Measurements from ENCODE around the gene TMEM108.
A peak's percentile ranks its signal among the peaks of the same experiment; 100 is the strongest.

Gene TMEM108

DNA sequence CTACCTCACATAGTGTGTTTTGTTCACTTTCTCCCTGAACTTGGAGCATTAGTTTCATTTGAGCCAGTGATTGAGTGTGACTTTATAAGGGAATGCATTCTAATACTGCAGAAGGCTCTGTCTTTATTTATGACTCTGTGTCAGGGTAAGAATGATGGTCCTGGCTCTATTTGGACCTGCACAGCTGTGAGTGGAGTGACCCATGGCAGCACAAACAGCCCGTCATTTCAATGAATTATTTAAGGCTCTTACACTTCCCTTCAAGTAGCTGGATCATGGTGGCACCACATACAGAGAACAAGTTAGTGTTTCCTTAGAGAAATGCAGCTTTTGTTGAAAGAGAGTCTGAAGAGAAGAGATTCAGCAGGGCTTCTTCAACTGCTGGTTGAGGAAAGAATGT lies 16.4 kb downstream of the TMEM108 start:
- no peak for DNase-seq (ENCODE audit: low spot score)

DNA sequence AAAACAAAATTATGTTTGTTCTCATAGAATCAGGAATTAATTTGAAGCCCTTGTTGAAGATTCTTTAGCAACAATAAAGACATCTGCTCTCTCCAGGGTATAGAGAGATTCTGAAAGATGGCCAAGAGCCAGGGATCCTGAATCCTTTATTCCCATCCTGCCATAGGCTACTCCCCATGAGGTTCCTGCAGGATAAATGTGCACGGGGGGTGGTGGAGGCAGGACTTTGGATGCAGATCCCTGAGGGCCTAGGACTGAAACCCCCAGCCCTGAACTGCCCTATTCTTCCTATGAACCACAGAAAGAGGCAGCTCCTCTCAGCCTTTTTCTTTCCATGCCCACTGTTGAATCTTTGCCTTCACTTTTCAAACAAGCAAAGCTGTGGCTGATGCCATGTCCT lies 17.1 kb downstream of the TMEM108 start:
- no peak for DNase-seq (ENCODE audit: low spot score)

DNA sequence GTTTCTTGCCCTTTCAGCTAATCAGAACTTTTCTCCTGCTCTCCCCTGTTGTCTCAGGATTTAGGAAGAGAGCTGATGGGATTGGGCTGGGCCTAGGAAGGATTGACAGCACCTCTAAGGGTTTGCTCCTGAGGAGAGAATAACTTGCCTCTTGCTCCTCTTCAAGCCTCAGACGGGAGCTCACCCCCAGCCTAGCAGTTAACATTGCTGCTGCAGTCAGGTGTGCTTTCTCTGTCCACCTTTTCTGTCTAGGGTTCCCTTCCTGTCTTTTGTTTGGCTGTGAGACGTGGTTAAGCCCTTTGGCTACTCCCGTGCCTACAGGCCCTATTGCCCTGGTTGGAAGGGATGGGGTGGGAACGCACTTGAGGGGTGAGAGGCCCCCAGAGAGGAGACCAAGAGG lies 20.1 kb downstream of the TMEM108 start:
- DNase-seq (ENCODE audit: low spot score) = no peak

- DNase-seq (ENCODE audit: low spot score) = no peak
These were observed 20.6 kb downstream of the TMEM108 start for GRCh38 chr3:133058831-133059230.

DNA sequence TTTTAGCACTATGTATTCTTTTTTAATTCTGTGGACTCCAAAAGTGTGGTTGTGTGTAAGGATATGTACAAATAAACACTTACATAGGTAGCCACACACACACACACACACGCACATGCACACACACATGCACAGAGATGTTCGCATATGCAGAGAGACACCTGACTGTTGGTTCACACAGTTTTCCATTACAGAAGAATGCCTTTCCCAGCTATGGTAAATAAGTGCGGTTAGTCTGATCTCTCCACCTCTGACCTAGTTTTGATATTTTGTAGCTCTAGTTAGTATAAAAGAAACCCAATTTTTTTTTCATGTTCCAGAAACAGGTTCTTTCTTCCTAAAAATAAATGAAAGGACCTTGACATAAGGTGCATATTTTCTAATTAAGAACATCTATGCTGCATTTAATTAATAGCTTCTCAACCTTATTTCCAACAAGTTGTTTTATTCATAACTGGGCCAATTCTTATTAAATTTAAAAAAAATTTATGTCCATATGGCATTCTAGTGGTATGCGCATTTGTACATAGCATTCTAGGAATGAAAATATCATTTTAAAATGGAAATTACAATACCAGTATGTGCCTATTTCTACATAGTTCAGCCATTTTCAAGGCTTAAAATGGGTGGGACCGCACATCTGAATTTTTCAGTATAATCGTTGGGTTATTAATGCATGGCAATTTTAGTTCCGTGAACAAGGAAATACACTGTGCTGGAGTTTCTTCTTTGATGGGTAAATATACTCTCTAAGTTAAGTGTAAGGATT lies 27.2 kb downstream of the TMEM108 start:
- DNase-seq (ENCODE audit: low spot score) = no peak

GRCh38 chr3:133066026-133066425 lies 27.8 kb downstream of the TMEM108 start:
- DNase-seq (ENCODE audit: low spot score) = no peak

- DNase-seq (ENCODE audit: low spot score) = no peak
These were observed 31.5 kb downstream of the TMEM108 start for GRCh38 chr3:133069556-133070286.

- DNase-seq (ENCODE audit: low spot score) = no peak
These were observed 36.8 kb downstream of the TMEM108 start for GRCh38 chr3:133074977-133075376.

DNA sequence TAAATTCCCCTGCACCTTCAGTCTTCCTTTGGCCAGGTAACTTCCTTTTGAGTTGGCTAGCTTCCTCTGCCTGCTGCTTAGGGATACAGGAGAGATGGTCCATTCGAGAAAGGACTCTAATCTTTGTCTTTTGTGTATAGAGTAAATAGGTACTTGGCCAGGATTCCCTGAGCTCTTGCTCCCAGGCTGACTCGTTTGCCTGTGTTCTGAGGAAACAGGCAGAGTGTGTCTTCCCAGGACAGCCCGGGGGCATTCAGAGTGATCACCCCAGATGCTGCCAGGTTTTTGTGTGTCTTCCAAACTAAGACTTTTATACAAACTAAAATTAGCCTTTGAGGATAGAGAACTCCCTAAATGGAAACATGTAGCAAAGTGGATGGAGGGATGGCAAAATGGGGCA lies 39.5 kb downstream of the TMEM108 start:
- no peak for DNase-seq (ENCODE audit: low spot score)

- no peak for DNase-seq (ENCODE audit: low spot score)
These were observed 41.4 kb downstream of the TMEM108 start for GRCh38 chr3:133079621-133080020.

DNA sequence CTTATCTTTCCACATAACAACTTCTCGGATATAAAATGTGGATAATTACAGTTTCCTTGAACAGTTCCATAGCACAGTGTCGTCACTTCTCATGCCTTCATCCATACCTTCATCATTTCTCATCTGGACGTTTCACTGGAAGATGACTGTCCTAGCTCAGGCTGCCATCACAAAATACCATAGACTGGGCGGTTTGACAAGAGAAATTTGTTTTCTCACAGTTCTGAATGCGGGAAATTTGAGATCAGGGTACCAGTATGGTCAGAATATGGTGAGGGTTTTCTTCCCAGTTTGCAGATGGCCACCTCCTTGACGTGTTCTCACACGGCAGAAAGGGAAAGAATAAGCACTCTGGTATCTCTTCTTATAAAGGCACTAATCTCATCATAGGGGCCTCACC lies 42.8 kb downstream of the TMEM108 start:
- DNase-seq (ENCODE audit: low spot score) = no peak

- DNase-seq (ENCODE audit: low spot score) = no peak
These were observed 45.2 kb downstream of the TMEM108 start for GRCh38 chr3:133083395-133083794.

DNA sequence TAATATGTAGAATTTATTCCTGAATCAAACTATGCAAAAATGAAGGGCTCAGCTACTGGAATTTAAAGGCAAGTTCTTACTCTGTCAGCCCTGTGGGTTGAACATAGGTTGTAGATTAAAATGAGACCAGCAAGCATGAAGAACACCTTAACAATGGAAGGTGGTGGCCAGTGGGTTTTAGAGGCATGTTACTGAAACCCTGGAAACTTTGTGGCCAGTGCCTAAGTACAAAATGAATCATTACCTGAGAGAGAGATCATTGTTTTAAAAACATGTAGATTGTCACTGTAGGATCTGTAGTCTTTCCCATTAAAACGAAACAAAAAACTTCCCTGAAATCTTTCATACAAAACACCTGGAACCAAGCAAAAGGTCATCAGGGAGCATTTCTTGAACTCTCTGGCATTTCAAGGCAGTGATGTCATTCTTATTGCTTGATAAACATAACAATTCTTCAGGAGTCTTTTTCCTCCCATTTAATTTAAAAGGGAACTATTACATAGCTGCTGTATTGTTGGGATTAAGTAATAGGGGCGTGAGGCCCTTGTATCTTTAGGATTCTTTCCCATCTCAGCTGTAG lies 51.8 kb downstream of the TMEM108 start:
- DNase-seq (ENCODE audit: low spot score) = no peak

DNA sequence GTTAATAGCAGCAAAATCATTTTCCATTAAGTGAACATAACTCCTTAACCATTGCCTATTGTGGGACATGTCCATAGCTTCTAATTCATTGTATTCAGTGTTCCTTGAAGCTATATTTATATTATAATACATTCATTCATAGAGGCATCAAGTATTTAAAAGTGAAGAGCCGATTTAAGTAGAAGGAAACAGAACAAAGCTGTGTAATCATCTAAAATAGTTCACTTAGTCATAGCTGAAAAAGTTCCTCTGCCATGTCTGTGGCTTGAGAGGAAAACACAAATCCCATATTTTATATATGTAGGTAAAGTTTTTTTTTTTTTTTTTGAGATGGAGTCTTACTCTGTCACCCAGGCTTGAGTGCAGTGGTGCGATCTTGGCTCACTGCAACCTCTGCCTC lies 54.5 kb downstream of the TMEM108 start:
- no peak for DNase-seq (ENCODE audit: low spot score)

- DNase-seq (ENCODE audit: low spot score) = no peak
These were observed 55.2 kb downstream of the TMEM108 start for GRCh38 chr3:133093366-133093765.

DNA sequence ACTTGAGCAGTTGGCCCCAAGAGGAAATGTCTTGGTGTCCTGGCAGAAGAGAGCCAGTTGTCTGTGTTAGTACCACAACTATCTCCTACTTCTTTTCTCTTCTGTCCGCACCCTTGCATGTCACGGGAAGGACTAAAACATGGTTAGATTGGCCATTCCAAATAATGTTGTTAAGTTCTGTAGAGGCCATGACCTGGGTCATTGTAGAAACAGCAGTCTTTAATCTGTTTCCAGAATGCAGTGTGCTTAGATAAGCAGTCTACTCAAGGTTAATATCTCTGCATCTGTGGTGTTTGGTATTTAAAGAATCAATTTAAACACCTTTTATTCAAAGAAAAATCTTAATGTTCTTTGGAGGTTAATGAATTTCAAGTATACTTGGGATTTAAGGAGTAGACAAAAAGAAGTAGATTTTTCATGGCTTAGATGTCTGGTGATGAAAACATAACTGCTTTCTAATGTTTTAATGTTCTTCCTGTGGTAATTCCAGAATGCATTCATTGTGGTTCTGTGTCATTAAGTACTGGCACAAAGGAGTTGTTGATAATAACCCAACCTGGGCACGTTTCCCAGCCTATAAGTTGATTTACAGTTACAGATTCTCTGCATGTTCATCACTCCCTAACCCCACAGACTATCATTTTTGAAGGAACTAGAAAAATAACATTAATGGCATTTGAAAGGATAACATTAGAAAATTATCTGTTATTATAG lies 58.9 kb downstream of the TMEM108 start:
- no peak for DNase-seq (ENCODE audit: low spot score)

- no peak for DNase-seq (ENCODE audit: low spot score)
These were observed 65.5 kb downstream of the TMEM108 start for GRCh38 chr3:133103706-133104105.

- DNase-seq (ENCODE audit: low spot score) = no peak
These were observed 68.0 kb downstream of the TMEM108 start for GRCh38 chr3:133106169-133106568.

- DNase-seq (ENCODE audit: low spot score) = no peak
These were observed 74.5 kb downstream of the TMEM108 start for GRCh38 chr3:133112666-133113065.

DNA sequence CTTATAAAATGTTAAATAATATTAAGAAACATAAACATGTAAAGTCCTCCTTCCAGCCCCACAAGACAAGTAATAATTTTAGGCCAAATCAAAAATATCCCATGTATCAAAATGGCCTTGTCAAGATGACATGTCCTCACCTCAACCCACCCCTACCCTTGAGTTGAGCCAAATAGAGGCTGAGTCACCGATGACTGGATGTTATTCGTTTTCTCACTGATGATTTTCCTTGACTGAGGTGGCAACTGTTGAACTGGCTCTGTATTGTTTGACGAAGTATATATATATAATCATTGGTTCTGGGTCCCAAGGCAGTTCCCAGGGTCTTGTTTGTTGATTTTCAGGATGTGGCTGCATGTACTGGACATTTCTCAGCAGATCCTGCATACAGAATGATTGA lies 75.3 kb downstream of the TMEM108 start:
- DNase-seq (ENCODE audit: low spot score) = no peak

GRCh38 chr3:133113927-133114597 lies 75.9 kb downstream of the TMEM108 start:
- DNase-seq (ENCODE audit: low spot score) = peak; percentile 47

DNA sequence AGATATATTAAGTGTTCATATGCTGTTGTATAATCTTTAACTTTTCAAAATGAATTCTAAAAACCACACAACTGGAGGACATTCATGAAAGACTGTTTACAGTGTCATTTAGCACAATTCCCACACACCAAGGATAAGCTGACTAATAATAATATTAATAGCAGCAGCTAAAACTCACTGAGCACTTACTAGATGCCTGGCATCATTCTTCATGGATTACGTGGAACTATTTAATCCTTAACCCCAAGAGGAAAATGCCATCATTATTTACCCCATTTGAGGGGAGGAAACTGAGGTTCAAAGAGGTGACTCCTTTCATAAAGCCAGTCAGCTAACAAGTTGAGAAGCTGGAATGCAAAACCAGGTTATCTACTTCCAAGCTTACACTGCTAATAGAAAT lies 77.0 kb downstream of the TMEM108 start:
- DNase-seq (ENCODE audit: low spot score) = no peak

Data from SK-N-DZ (cell line).